Ishikawa (cell line): ENCODE results near the gene BPIFB3.

Source experiments
- CEBPB ChIP-seq: IDR thresholded peaks from 2 replicates; pipeline ENCODE4 v1.6.1; 2012
- CREB1 ChIP-seq: IDR thresholded peaks from 2 replicates; pipeline ENCODE4 v1.6.1; 2012; ENCODE audit warnings: low read depth
- EP300 ChIP-seq: IDR thresholded peaks from 2 replicates; pipeline ENCODE4 v1.6.1; 2012; ENCODE audit warnings: borderline replicate concordance
- FOXM1 ChIP-seq: IDR thresholded peaks from 2 replicates; pipeline ENCODE4 v1.6.1; 2012; ENCODE audit warnings: low read depth, borderline replicate concordance
- RAD21 ChIP-seq: IDR thresholded peaks from 2 replicates; pipeline ENCODE4 v1.6.1; 2012; ENCODE audit warnings: low read depth
- TCF12 ChIP-seq: IDR thresholded peaks from 2 replicates; pipeline ENCODE4 v1.6.1; 2012; ENCODE audit warnings: low read depth
- TEAD4 ChIP-seq: IDR thresholded peaks from 2 replicates; pipeline ENCODE4 v1.6.1; 2012
- YY1 ChIP-seq: IDR thresholded peaks from 2 replicates; pipeline ENCODE4 v1.6.1; 2012; ENCODE audit warnings: low read depth
- TF ChIP-seq, protein P1 (sequence below): IDR thresholded peaks from 2 replicates; pipeline ENCODE4 v1.6.1; 2012
- TF ChIP-seq, protein P2 (sequence below): IDR thresholded peaks from 2 replicates; pipeline ENCODE4 v1.6.1; 2012; ENCODE audit warnings: low read depth, mild to moderate bottlenecking

DNA sequence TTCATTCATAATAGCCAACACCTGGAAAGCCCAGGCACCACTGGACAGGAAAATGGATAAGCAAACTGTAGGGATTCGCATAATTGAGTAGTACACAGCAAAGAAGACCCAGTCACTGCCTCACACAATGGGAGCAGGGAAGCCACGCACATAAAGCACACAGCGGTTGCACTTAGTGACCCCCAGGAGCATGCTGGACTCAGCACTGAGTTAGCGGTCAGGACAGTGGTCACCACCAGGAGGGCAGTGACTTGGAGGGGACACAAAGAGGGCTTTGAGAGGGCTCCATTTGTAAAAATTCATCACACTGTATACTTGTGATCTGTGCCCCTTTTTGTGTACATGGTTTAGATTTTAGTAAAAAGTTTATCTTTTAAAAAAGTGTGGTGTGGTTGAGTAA is 2.4 kb upstream of the BPIFB3 start:
- TF ChIP-seq EP300 (no peak), TCF12 (no peak), RAD21 (no peak), TEAD4 (no peak), CREB1 (no peak), FOXM1 (no peak), YY1 (no peak), CEBPB (no peak)
- TF ChIP-seq, protein P1, sequence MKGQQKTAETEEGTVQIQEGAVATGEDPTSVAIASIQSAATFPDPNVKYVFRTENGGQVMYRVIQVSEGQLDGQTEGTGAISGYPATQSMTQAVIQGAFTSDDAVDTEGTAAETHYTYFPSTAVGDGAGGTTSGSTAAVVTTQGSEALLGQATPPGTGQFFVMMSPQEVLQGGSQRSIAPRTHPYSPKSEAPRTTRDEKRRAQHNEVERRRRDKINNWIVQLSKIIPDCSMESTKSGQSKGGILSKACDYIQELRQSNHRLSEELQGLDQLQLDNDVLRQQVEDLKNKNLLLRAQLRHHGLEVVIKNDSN = no peak
- TF ChIP-seq, protein P2, sequence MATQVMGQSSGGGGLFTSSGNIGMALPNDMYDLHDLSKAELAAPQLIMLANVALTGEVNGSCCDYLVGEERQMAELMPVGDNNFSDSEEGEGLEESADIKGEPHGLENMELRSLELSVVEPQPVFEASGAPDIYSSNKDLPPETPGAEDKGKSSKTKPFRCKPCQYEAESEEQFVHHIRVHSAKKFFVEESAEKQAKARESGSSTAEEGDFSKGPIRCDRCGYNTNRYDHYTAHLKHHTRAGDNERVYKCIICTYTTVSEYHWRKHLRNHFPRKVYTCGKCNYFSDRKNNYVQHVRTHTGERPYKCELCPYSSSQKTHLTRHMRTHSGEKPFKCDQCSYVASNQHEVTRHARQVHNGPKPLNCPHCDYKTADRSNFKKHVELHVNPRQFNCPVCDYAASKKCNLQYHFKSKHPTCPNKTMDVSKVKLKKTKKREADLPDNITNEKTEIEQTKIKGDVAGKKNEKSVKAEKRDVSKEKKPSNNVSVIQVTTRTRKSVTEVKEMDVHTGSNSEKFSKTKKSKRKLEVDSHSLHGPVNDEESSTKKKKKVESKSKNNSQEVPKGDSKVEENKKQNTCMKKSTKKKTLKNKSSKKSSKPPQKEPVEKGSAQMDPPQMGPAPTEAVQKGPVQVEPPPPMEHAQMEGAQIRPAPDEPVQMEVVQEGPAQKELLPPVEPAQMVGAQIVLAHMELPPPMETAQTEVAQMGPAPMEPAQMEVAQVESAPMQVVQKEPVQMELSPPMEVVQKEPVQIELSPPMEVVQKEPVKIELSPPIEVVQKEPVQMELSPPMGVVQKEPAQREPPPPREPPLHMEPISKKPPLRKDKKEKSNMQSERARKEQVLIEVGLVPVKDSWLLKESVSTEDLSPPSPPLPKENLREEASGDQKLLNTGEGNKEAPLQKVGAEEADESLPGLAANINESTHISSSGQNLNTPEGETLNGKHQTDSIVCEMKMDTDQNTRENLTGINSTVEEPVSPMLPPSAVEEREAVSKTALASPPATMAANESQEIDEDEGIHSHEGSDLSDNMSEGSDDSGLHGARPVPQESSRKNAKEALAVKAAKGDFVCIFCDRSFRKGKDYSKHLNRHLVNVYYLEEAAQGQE = no peak
